SU-DHL-6 (cell line): ENCODE measurements around the gene XIRP2.
"Not testable (repeated sequence)": the region's sequence is repeated elsewhere in the genome, so short reads cannot be mapped to it uniquely, and the experiment has no call there.

ENCODE experiments used
- H2AFZ ChIP-seq: fragments of 200-600 bp; sonication (generic); 2 replicates; pipeline ENCODE4 v1.6.1; 2014; ENCODE audit warnings: low read depth, mild to moderate bottlenecking, moderate library complexity, mixed read lengths, antibody characterized with exemption, low read length; ENCODE audit not compliant: severe bottlenecking
- H3F3A ChIP-seq: fragments of 200-600 bp; shearing (Covaris generic); 2 replicates; pipeline ENCODE4 v1.6.0; 2016; ENCODE audit warnings: antibody characterized with exemption, mild to moderate bottlenecking; ENCODE audit not compliant: insufficient read depth
- H3K27ac ChIP-seq: fragments of 200-600 bp; sonication (generic); 2 replicates; pipeline ENCODE4 v1.5.1; 2016; ENCODE audit warnings: low read depth, mild to moderate bottlenecking, low read length, moderate library complexity, mixed read lengths
- H3K27me3 ChIP-seq: fragments of 200-600 bp; sonication (generic), shearing (Covaris generic); 2 replicates; pipeline ENCODE4 v1.6.0; 2014; ENCODE audit warnings: mild to moderate bottlenecking, low read length
- H3K36me3 ChIP-seq: fragments of 200-600 bp; sonication (generic); 2 replicates; pipeline ENCODE4 v1.6.1; 2014; ENCODE audit warnings: mild to moderate bottlenecking, low read length, mixed read lengths
- H3K4me2 ChIP-seq: fragments of 300-600, 200-600 bp; shearing (Covaris generic), sonication (generic); 2 replicates; pipeline ENCODE4 v1.6.0; 2014; ENCODE audit warnings: low read length, low read depth, mild to moderate bottlenecking; ENCODE audit not compliant: poor library complexity, severe bottlenecking
- H3K4me3 ChIP-seq: fragments of 200-600 bp; sonication (generic); 2 replicates; pipeline ENCODE4 v1.5.1; 2014; ENCODE audit warnings: antibody characterized with exemption, low read length, mild to moderate bottlenecking, mixed read lengths; ENCODE audit not compliant: insufficient read depth, poor library complexity, severe bottlenecking
- H3K79me2 ChIP-seq: fragments of 200-600 bp; sonication (generic); 2 replicates; pipeline ENCODE4 v1.6.1; 2014; ENCODE audit warnings: mild to moderate bottlenecking, low read length, moderate library complexity; ENCODE audit not compliant: insufficient read depth
- H3K9ac ChIP-seq: fragments of 200-600 bp; sonication (generic); 2 replicates; pipeline ENCODE4 v1.7.0; 2014; ENCODE audit warnings: mild to moderate bottlenecking, low read length
- H3K9me2 ChIP-seq: fragments of 200-600 bp; sonication (generic); replicated peaks from 2 replicates; pipeline ENCODE4 v1.6.1; 2014; ENCODE audit warnings: low read length; ENCODE audit not compliant: insufficient read depth
- H3K9me3 ChIP-seq: fragments of 200-600 bp; sonication (generic); 2 replicates; pipeline ENCODE4 v1.6.1; 2014; ENCODE audit warnings: low read length, mixed read lengths; ENCODE audit not compliant: insufficient read depth
- H4K20me1 ChIP-seq: fragments of 200-600 bp; sonication (generic); 2 replicates; pipeline ENCODE4 v1.6.1; 2014; ENCODE audit warnings: low read depth, mild to moderate bottlenecking, antibody characterized with exemption, low read length, moderate library complexity, mixed read lengths
- EZH2phosphoT487 ChIP-seq: fragments of 200-600 bp; sonication (generic), shearing (Covaris generic); conservative IDR thresholded peaks from 2 replicates; pipeline ENCODE4 v1.6.1; 2018; ENCODE audit warnings: mild to moderate bottlenecking, antibody characterized with exemption, low read length, moderate library complexity, mixed read lengths
- TF ChIP-seq, protein P1 (sequence below): fragments of 200-600 bp; sonication (generic); IDR thresholded peaks from one replicate; pipeline ENCODE4 v1.5.1; 2017; ENCODE audit warnings: antibody characterized with exemption, mild to moderate bottlenecking, low read length, moderate library complexity; ENCODE audit not compliant: insufficient read depth, poor library complexity, severe bottlenecking

The XIRP2 gene

DNA sequence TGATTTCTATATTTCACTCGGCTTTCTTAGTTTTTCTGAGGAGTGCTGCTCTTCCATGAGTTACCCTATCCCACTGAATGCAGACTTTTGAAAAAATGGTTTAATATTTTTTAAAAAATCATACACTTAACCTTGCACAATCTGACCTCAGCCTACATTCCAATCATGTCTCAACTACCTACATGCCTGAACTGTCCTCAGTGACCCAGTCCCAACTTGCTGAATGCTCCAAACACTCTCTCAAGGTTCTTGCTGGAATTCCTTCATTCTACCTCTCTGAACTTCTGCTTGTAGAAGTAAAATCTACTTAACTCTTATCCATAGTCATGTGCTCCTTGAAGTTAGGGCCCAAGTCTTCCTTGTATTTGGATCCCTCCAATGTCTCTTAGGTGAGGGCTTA lies 181.6 kb downstream of the XIRP2 start:
- H3K4me3 ChIP-seq: no peak overlapping the region
- H2AFZ ChIP-seq: no peak overlapping the region

DNA sequence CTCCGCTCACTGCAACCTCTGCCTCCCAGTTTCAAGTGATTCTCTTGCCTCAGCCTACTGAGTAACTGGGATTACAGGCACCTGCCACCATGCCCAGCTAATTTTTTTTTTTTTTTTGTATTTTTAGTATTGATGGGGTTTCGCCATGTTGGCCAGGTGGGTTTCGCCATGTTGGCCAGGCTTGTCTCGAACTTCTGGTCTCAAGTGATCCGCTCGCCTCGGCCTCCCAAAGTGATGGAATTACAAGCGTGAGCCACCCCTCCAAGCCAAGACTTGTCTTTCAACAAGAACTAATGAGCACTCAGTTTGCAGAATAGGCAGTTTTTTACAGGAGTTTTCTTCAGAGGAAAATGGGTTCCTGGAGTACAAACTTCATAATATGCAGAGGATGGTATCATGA lies 187.4 kb downstream of the XIRP2 start:
- not testable (repeated sequence) for H3K27ac ChIP-seq, H3K9me2 ChIP-seq, H3K4me3 ChIP-seq, H2AFZ ChIP-seq, H3K36me3 ChIP-seq, H3K79me2 ChIP-seq, H3K4me2 ChIP-seq, H3K9ac ChIP-seq, H3F3A ChIP-seq, H3K27me3 ChIP-seq, H4K20me1 ChIP-seq, H3K9me3 ChIP-seq

More for the DNA sequence above, 181.6 kb downstream of the XIRP2 start:
- Histone ChIP-seq H3K27me3 (no peaks in the 10 kb centered on the region), H3K79me2 (no peaks in the 10 kb centered on the region), H3K9me2 (no peaks in the 10 kb centered on the region), H4K20me1 (no peaks in the 10 kb centered on the region), H3K9ac (no peak overlapping the region), H3K27ac (no peak overlapping the region), H3K4me2 (no peak overlapping the region), H3K9me3 (no peaks in the 10 kb centered on the region), H3K36me3 (no peaks in the 10 kb centered on the region), H3F3A (no peaks in the 10 kb centered on the region)
- TF ChIP-seq, protein P1, sequence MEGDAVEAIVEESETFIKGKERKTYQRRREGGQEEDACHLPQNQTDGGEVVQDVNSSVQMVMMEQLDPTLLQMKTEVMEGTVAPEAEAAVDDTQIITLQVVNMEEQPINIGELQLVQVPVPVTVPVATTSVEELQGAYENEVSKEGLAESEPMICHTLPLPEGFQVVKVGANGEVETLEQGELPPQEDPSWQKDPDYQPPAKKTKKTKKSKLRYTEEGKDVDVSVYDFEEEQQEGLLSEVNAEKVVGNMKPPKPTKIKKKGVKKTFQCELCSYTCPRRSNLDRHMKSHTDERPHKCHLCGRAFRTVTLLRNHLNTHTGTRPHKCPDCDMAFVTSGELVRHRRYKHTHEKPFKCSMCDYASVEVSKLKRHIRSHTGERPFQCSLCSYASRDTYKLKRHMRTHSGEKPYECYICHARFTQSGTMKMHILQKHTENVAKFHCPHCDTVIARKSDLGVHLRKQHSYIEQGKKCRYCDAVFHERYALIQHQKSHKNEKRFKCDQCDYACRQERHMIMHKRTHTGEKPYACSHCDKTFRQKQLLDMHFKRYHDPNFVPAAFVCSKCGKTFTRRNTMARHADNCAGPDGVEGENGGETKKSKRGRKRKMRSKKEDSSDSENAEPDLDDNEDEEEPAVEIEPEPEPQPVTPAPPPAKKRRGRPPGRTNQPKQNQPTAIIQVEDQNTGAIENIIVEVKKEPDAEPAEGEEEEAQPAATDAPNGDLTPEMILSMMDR: no peak
- TF ChIP-seq EZH2phosphoT487: no peak

DNA sequence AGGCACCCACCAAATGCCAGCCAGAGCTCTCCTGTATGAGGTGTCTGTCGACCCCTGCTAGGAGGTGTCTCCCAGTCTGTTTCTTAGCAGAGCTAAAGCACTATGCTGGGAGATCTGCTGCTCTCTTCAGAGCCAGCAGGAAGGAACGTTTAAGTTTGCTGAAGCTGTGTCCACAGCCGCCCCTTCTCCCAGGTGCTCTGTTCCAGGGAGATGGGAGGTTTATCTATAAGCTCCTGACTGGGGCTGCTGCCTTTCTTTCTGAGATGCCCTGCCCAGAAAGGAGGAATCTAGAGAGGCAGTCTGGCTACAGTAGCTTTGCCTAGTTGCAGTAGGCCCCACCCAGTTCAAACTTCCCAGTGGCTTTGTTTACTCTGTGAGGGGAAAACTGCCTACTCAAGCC lies 210.7 kb downstream of the XIRP2 start:
- H3K4me3 ChIP-seq, H3K4me2 ChIP-seq, H3K27ac ChIP-seq, H3K9ac ChIP-seq, H3K9me3 ChIP-seq, H3K79me2 ChIP-seq, H3K9me2 ChIP-seq, H4K20me1 ChIP-seq, H2AFZ ChIP-seq, H3K27me3 ChIP-seq, H3K36me3 ChIP-seq, H3F3A ChIP-seq: not testable (repeated sequence)

DNA sequence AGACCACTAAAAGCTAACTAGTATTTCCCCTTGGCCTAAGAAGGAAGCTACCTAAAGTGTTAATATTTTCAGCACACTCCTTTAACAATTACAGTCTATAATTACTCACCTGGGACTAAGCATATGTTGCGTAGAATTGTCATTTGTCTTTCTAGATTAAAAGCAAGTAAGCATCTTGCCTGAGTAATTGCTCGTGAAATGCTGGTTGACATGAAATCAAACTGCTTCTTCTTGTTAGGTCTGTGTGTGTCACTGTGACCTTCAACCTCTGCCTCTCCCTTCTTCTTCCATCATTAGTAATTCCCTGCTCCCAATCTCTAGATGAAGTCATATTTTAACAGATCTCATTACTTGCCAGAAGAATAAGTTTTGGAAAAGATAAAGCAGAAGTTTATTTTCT lies 212.2 kb downstream of the XIRP2 start:
- H3K9me2 ChIP-seq: no peaks in the 10 kb centered on the region
- H3K4me2 ChIP-seq: no peak overlapping the region
- no peak overlapping the region for H3K4me3 ChIP-seq
- H3K36me3 ChIP-seq: no peaks in the 10 kb centered on the region
- H3K9ac ChIP-seq: no peak overlapping the region
- no peaks in the 10 kb centered on the region for H3K9me3 ChIP-seq
- no peak overlapping the region for H3K27ac ChIP-seq
- no peaks in the 10 kb centered on the region for H3F3A ChIP-seq
- no peak overlapping the region for H2AFZ ChIP-seq
- no peak for TF ChIP-seq EZH2phosphoT487
- TF ChIP-seq, protein P1: no peak
- H3K79me2 ChIP-seq: no peaks in the 10 kb centered on the region
- no peaks in the 10 kb centered on the region for H4K20me1 ChIP-seq
- no peaks in the 10 kb centered on the region for H3K27me3 ChIP-seq
